GM18505 (cell line): ENCODE results near the gene C5AR1.

Experiments
- ATAC-seq: cut with Tn5 transposase; IDR thresholded peaks from one replicate; pipeline ENCODE4 v1.9.1; 2021; ENCODE audit not compliant: unreplicated experiment
- POLR2A ChIP-seq: IDR thresholded peaks from 4 replicates; pipeline ENCODE4 v1.6.1; 2011; ENCODE audit warnings: borderline replicate concordance; ENCODE audit not compliant: insufficient read depth, insufficient read length; ENCODE audit errors: extremely low read depth

C5AR1 gene

GRCh38 chr19:47309608-47310007 lies at the start of gene C5AR1:
TSS of gene C5AR1 (plus strand) at chr19:47309861. CDS start at chr19:47309896, 35 bp downstream.
- ATAC-seq = no peak
- no peak for TF ChIP-seq POLR2A

- ATAC-seq = no peak
- TF ChIP-seq POLR2A = no peak
Observed at GRCh38 chr19:47260476-47260875, 49.2 kb upstream of the C5AR1 start.

GRCh38 chr19:47261946-47262793 lies 47.5 kb upstream of the C5AR1 start:
- peak; percentile 55 for ATAC-seq

GRCh38 chr19:47264629-47265028 lies 45.0 kb upstream of the C5AR1 start:
- TF ChIP-seq POLR2A = no peak
- ATAC-seq = no peak

GRCh38 chr19:47266401-47266941 lies 43.2 kb upstream of the C5AR1 start:
- ATAC-seq = no peak
- no peak for TF ChIP-seq POLR2A

- ATAC-seq = no peak
- TF ChIP-seq POLR2A = no peak
Observed at GRCh38 chr19:47267350-47267759, 42.3 kb upstream of the C5AR1 start.

GRCh38 chr19:47268028-47268427 lies 41.6 kb upstream of the C5AR1 start:
- TF ChIP-seq POLR2A = no peak
- ATAC-seq = no peak

- ATAC-seq = no peak
- TF ChIP-seq POLR2A = no peak
Observed at GRCh38 chr19:47269596-47269995, 40.1 kb upstream of the C5AR1 start.

- ATAC-seq = no peak
- TF ChIP-seq POLR2A = no peak
Observed at GRCh38 chr19:47270408-47270807, 39.3 kb upstream of the C5AR1 start.

- TF ChIP-seq POLR2A = no peak
- no peak for ATAC-seq
Observed at GRCh38 chr19:47271949-47272348, 37.7 kb upstream of the C5AR1 start.

GRCh38 chr19:47272448-47273312 lies 37.0 kb upstream of the C5AR1 start:
- no peak for TF ChIP-seq POLR2A
- ATAC-seq = no peak

GRCh38 chr19:47273313-47274070 lies 36.2 kb upstream of the C5AR1 start:
- peak; percentile 52 for ATAC-seq
- peak; percentile 82 for TF ChIP-seq POLR2A
